GM18909 (cell line): Measurements from ENCODE around the gene CAPZA1.

ENCODE experiments used
- ATAC-seq: cut with Tn5 transposase; IDR thresholded peaks from one replicate; pipeline ENCODE4 v1.9.1; 2021; ENCODE audit warnings: mild to moderate bottlenecking; ENCODE audit not compliant: unreplicated experiment, poor library complexity

Gene CAPZA1

GRCh38 chr1:112674986-112675727, 55.5 kb downstream of the CAPZA1 start:
- peak; percentile 48 for ATAC-seq

GRCh38 chr1:112675728-112676381, 56.2 kb downstream of the CAPZA1 start:
- ATAC-seq: no peak

GRCh38 chr1:112676543-112676942, 56.9 kb downstream of the CAPZA1 start:
- ATAC-seq: no peak

- no peak for ATAC-seq
These were observed 57.9 kb downstream of the CAPZA1 start for GRCh38 chr1:112677501-112677900.

- no peak for ATAC-seq
These were observed 59.0 kb downstream of the CAPZA1 start for GRCh38 chr1:112678605-112679004.

GRCh38 chr1:112685913-112686312, 66.3 kb downstream of the CAPZA1 start:
- ATAC-seq: no peak

GRCh38 chr1:112686417-112686816, 66.8 kb downstream of the CAPZA1 start:
- ATAC-seq: no peak

- ATAC-seq: no peak
These were observed 67.2 kb downstream of the CAPZA1 start for GRCh38 chr1:112686835-112687234.

GRCh38 chr1:112687361-112687760, 67.7 kb downstream of the CAPZA1 start:
- no peak for ATAC-seq

GRCh38 chr1:112687785-112688496, 68.3 kb downstream of the CAPZA1 start:
- no peak for ATAC-seq

GRCh38 chr1:112688781-112689193, 69.2 kb downstream of the CAPZA1 start:
- ATAC-seq: no peak

GRCh38 chr1:112689196-112689841, 69.7 kb downstream of the CAPZA1 start:
- ATAC-seq: no peak

- ATAC-seq: no peak
These were observed 70.2 kb downstream of the CAPZA1 start for GRCh38 chr1:112689842-112690237.

GRCh38 chr1:112692681-112693080, 73.0 kb downstream of the CAPZA1 start:
- no peak for ATAC-seq

- ATAC-seq: no peak
These were observed 74.2 kb downstream of the CAPZA1 start for GRCh38 chr1:112693821-112694220.

GRCh38 chr1:112694363-112694929, 74.8 kb downstream of the CAPZA1 start:
- ATAC-seq: no peak

GRCh38 chr1:112695276-112695675, 75.6 kb downstream of the CAPZA1 start:
- ATAC-seq: no peak

- ATAC-seq: no peak
These were observed 77.1 kb downstream of the CAPZA1 start for GRCh38 chr1:112696578-112697314.

GRCh38 chr1:112697781-112698201, 78.2 kb downstream of the CAPZA1 start:
- no peak for ATAC-seq
